Measurements from ENCODE around the gene FNDC3B. TPM values are rescaled to one million over a fixed set of nuclear protein-coding genes. Genes with fewer than 3 reads are reported as not detected.

FNDC3B gene
- total and polyA plus RNA-seq, 2 donors (not counting 3 experiments of a cell fraction or from before 2014, with no cell fraction given), result 91.6 to 295 TPM

GRCh38 chr3:172383306-172383796 lies 344.0 kb downstream of the FNDC3B start:
- dilution Hi-C loops (cut with MboI; ENCODE audit: extremely low pct_ligation_motif_present, low sequenced_read_pairs) (no loop called here), intact Hi-C loops (cut with micrococcal nuclease) (no loop called here)
- Histone ChIP-seq H3K27ac (ENCODE audit: insufficient read depth, low read depth, low read length) (no peak overlapping the region), H3K9ac (replicated peaks; ENCODE audit: extremely low read depth, insufficient read depth, low read length) (no peak overlapping the region), H3K4me3 (replicated peaks in 1 of 3; ENCODE audit: insufficient read depth in 1 of 3, low read depth in 1 of 3, low read length in 3 of 3) (no peak overlapping the region), H3K36me3 (ENCODE audit: control insufficient read depth in 2 of 2, extremely low read depth in 1 of 2, insufficient read depth in 2 of 2, low read length in 2 of 2) (peaks cover 19 to 23% of the 10 kb centered on the region in 2 experiments), H3K9me1 (replicated peaks; ENCODE audit: control insufficient read depth, extremely low read depth, insufficient read depth, low read length) (no peaks in the 10 kb centered on the region), H3K9me3 (replicated peaks; ENCODE audit: control insufficient read depth, insufficient read depth, low read length) (no peaks in the 10 kb centered on the region), H4K20me1 (replicated peaks; ENCODE audit: control insufficient read depth, extremely low read depth, insufficient read depth, low read length) (no peaks in the 10 kb centered on the region), H2AFZ (ENCODE audit: low read depth, low read length) (no peak overlapping the region), H3K4me1 (ENCODE audit: control insufficient read depth, extremely low read depth, insufficient read depth, low read length) (no peaks in the 10 kb centered on the region), H3K79me2 (ENCODE audit: control insufficient read depth, insufficient read depth, low read length) (peaks cover 3% of the 10 kb centered on the region), H3K27me3 (ENCODE audit: control insufficient read depth in 2 of 2, insufficient read depth in 2 of 2, low read length in 2 of 2) (no peaks in the 10 kb centered on the region), H3K4me2 (ENCODE audit: insufficient read depth, low read length) (no peak overlapping the region)
- DNase-seq (ENCODE audit: low read depth, low spot score) (no peak), FAIRE-seq (no peak)
- ChIA-PET CTCF (no interaction called here), POLR2A (no interaction called here)
- no TSS peak for BruUV-seq (replicated peaks)
- no peak for TF ChIP-seq MYC (IDR thresholded peaks at IDR 0.05; ENCODE audit: low read depth, low read length)
- no peak for TF ChIP-seq JUN (IDR thresholded peaks at IDR 0.05; ENCODE audit: borderline replicate concordance, insufficient read depth, insufficient read length, low read depth)
- no peak for TF ChIP-seq MAX (IDR thresholded peaks at IDR 0.05; ENCODE audit: insufficient read depth, insufficient read length)
- no peak for TF ChIP-seq POLR2A (IDR thresholded peaks at IDR 0.05; ENCODE audit: low read depth, low read length)
- no peak for TF ChIP-seq CTCF (IDR thresholded peaks at IDR 0.05; ENCODE audit: extremely low read depth in 1 of 2, insufficient read depth in 1 of 2, low read depth in 1 of 2, low read length in 2 of 2)
- no peak for TF ChIP-seq FOS (IDR thresholded peaks at IDR 0.05; ENCODE audit: borderline replicate concordance, insufficient read depth, low read length)
- TF ChIP-seq EZH2 (IDR thresholded peaks at IDR 0.05; ENCODE audit: borderline replicate concordance, low read depth, low read length, severe bottlenecking), result no peak
- TF ChIP-seq POLR2AphosphoS5 (IDR thresholded peaks at IDR 0.05; ENCODE audit: insufficient read depth, low read depth, low read length), result no peak
- no peak for TF ChIP-seq GATA2 (IDR thresholded peaks at IDR 0.05; ENCODE audit: insufficient read depth, insufficient read length, low read depth, low read length)
